Adrenal gland (tissue), 5 donors: ENCODE results near the gene OXSR1.

Experiments used
- POLR2A ChIP-seq, 2 donors: fragments of 450-650 bp; IDR thresholded peaks; one replicate each; pipeline ENCODE4 v1.6.1; 2017; ENCODE audit warnings: antibody characterized with exemption in 2 of 2, mild to moderate bottlenecking in 2 of 2, moderate library complexity in 1 of 2
- TF ChIP-seq, protein P1 (sequence below), 6 experiments: fragments of 450-650 bp in 4 of 6; fragments of 200-600 bp in 2 of 6; sonication (generic) in 1 of 6; IDR thresholded peaks; 1 replicate in 5 of 6; 2 replicates in 1 of 6; pipeline versions ENCODE4 v1.5.1 to v1.8.0; 2016 to 2021; ENCODE audit warnings: antibody characterized with exemption in 6 of 6, mild to moderate bottlenecking in 2 of 6, moderate library complexity in 1 of 6
- donor health status: DM: no; HTN: no; CAD: no.

GRCh38 chr3:38264353-38264771, 99.0 kb downstream of the OXSR1 start:
- TF ChIP-seq, protein P1, sequence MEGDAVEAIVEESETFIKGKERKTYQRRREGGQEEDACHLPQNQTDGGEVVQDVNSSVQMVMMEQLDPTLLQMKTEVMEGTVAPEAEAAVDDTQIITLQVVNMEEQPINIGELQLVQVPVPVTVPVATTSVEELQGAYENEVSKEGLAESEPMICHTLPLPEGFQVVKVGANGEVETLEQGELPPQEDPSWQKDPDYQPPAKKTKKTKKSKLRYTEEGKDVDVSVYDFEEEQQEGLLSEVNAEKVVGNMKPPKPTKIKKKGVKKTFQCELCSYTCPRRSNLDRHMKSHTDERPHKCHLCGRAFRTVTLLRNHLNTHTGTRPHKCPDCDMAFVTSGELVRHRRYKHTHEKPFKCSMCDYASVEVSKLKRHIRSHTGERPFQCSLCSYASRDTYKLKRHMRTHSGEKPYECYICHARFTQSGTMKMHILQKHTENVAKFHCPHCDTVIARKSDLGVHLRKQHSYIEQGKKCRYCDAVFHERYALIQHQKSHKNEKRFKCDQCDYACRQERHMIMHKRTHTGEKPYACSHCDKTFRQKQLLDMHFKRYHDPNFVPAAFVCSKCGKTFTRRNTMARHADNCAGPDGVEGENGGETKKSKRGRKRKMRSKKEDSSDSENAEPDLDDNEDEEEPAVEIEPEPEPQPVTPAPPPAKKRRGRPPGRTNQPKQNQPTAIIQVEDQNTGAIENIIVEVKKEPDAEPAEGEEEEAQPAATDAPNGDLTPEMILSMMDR (IDR thresholded peaks at IDR 0.05), result no peak
- no peak for TF ChIP-seq POLR2A (IDR thresholded peaks at IDR 0.05)
